Bronchial epithelial cell (primary cell): ENCODE results near the gene BMPR1B. TPM values are rescaled to one million over a fixed set of nuclear protein-coding genes. Genes with fewer than 3 reads are reported as not detected.

Source experiments
- DNase-seq: peaks from one replicate; pipeline ENCODE4 v3.0.0-alpha.2; 2010; ENCODE audit warnings: low read depth
- FAIRE-seq: peaks from 2 replicates; lab custom pipeline; 2011; peaks lifted over from hg19 to GRCh38; lab: Jason Lieb, UNC
- H3K27me3 ChIP-seq: 2 replicates; pipeline ENCODE4 v1.5.1; 2011; ENCODE audit warnings: low read length; ENCODE audit not compliant: control insufficient read depth, insufficient read depth
- H3K36me3 ChIP-seq: 2 replicates; pipeline ENCODE4 v1.5.1; 2011; ENCODE audit warnings: low read length; ENCODE audit not compliant: control insufficient read depth, insufficient read depth
- H3K4me3 ChIP-seq: 2 replicates; pipeline ENCODE4 v1.5.1; 2011; ENCODE audit warnings: mild to moderate bottlenecking, low read depth, low read length, control low read depth
- total RNA-seq: library from RNA; depleted of rRNA; stranded (reverse); fragments of >200 nt; gene quantifications from 2 replicates; pipeline ENCODE4 v1.2.1, GENCODE V29; 2014
- TF ChIP-seq, protein P1 (sequence below): IDR thresholded peaks from 2 replicates; pipeline ENCODE4 v1.5.1; 2011; ENCODE audit warnings: mild to moderate bottlenecking, moderate library complexity, low read length, control low read depth, inconsistent platforms; ENCODE audit not compliant: insufficient read depth, severe bottlenecking

Gene BMPR1B
- total RNA-seq, 1 donor from 2014 or later, result 15.3 TPM

DNA sequence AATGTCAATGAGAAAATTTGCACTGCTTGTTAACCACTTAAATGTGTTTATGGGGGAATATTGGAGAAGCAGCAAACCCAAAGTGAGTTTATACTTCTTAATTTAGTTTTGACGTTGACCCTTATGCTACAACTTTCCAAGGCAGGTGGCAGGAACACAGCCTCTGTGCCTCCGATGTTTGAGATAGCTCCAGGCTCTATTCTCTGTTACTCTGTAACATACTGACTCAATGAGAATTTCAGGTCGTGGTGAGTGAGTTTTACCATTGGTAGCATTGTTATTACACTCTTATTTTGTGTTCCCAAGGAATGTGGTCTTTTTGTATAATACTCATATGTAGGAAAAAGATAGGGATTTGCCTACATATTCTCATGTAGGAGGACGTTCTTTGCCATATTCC is 210.7 kb downstream of the BMPR1B start:
- H3K4me3 ChIP-seq, result no peak overlapping the region
- no peak for FAIRE-seq

GRCh38 chr4:94970650-94971049 is 212.9 kb downstream of the BMPR1B start:
- FAIRE-seq, result no peak
- Histone ChIP-seq H3K4me3 (no peak overlapping the region), H3K27me3 (no peaks in the 10 kb centered on the region), H3K36me3 (no peaks in the 10 kb centered on the region)
- TF ChIP-seq, protein P1, sequence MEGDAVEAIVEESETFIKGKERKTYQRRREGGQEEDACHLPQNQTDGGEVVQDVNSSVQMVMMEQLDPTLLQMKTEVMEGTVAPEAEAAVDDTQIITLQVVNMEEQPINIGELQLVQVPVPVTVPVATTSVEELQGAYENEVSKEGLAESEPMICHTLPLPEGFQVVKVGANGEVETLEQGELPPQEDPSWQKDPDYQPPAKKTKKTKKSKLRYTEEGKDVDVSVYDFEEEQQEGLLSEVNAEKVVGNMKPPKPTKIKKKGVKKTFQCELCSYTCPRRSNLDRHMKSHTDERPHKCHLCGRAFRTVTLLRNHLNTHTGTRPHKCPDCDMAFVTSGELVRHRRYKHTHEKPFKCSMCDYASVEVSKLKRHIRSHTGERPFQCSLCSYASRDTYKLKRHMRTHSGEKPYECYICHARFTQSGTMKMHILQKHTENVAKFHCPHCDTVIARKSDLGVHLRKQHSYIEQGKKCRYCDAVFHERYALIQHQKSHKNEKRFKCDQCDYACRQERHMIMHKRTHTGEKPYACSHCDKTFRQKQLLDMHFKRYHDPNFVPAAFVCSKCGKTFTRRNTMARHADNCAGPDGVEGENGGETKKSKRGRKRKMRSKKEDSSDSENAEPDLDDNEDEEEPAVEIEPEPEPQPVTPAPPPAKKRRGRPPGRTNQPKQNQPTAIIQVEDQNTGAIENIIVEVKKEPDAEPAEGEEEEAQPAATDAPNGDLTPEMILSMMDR, result no peak
- peak; percentile 50 for DNase-seq

More for the DNA sequence above, 210.7 kb downstream of the BMPR1B start:
- TF ChIP-seq, protein P1, result no peak
- no peaks in the 10 kb centered on the region for H3K27me3 ChIP-seq
- no peak for DNase-seq
- H3K36me3 ChIP-seq, result no peaks in the 10 kb centered on the region

DNA sequence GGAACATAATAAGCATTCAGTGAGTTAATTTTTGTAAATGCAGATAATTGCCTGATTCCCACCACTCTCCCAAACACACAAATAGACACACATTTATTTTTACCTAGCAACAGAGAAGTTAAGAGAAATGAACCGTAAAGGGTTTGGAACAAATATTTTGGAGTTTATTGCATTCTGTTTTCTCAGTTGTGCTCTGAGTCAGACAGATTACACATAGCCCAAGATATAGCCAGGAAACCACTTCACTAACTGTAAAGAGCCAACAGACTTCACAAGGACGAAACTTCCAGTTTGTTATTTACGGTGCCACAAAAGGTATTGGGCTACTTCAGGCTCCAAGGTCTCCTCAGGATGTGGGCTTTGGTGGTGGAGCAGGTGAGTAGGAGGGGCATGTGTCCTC is 217.0 kb downstream of the BMPR1B start:
- Histone ChIP-seq H3K27me3 (no peaks in the 10 kb centered on the region), H3K36me3 (no peaks in the 10 kb centered on the region), H3K4me3 (no peak overlapping the region)
- DNase-seq (peak; percentile 70), FAIRE-seq (no peak)
- TF ChIP-seq, protein P1, result no peak

DNA sequence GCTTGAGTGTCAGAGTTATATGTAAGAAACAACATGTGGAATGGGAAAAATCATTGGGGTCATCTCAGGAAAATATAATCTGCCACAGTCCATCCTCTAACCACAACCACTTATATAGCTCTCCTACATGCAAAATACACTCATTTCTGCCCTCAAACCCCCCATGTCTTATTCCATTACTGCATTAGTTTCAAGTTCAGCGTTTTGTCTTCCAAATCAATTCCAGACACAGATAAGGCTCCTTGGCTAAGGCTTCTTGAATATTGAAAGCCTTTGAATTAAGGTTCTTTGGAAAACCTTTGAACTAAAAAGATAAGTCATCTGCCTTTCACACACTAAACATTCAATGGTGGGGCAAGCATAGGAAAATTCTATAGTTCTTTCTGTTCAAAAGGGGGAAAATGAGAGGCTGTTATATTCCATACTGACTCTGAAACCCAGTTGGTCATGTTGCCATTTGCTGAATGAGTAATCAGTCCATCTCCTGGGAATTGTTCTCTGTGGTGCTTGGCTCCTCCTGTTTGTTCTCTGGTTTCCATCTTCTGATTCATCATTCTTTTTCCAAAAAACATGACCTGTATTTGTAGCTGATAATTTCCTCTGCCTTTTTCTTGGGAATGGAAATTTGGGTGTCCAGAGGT is 218.7 kb downstream of the BMPR1B start:
- Histone ChIP-seq H3K4me3 (no peak overlapping the region), H3K27me3 (no peaks in the 10 kb centered on the region), H3K36me3 (no peaks in the 10 kb centered on the region)
- FAIRE-seq (no peak), DNase-seq (peak; percentile 82)
- TF ChIP-seq, protein P1, result no peak

- TF ChIP-seq, protein P1, result no peak
- H3K36me3 ChIP-seq, result no peaks in the 10 kb centered on the region
- H3K4me3 ChIP-seq, result no peak overlapping the region
- DNase-seq (peak; percentile 51), FAIRE-seq (no peak)
- H3K27me3 ChIP-seq, result no peaks in the 10 kb centered on the region
Measured at GRCh38 chr4:94978904-94979303, 221.1 kb downstream of the BMPR1B start.

GRCh38 chr4:94979621-94980020 is 221.9 kb downstream of the BMPR1B start:
- TF ChIP-seq, protein P1, result no peak
- H3K36me3 ChIP-seq, result no peaks in the 10 kb centered on the region
- FAIRE-seq, result no peak

More at GRCh38 chr4:94979621-94980020, 221.9 kb downstream of the BMPR1B start:
- H3K27me3 ChIP-seq, result no peaks in the 10 kb centered on the region
- DNase-seq, result no peak
- no peak overlapping the region for H3K4me3 ChIP-seq
